Activated CD8-positive, alpha-beta T cell treated with anti-CD3 and anti-CD28 coated beads for 36 hours (primary cell): ENCODE measurements around the gene DHX57. TPM values are rescaled to one million over a fixed set of nuclear protein-coding genes. Genes with fewer than 3 reads are reported as not detected.
A peak's percentile ranks its signal among the peaks of the same experiment; 100 is the strongest.
"Not testable (repeated sequence)": the region's sequence is repeated elsewhere in the genome, so short reads cannot be mapped to it uniquely, and the experiment has no call there.

Experiments
- ATAC-seq: fragments of 200-7000 bp; cut with Tn5 transposase; one replicate; pipeline ENCODE4 v1.10.0; 2021; ENCODE audit warnings: mild to moderate bottlenecking, moderate library complexity
- CTCF ChIA-PET: fragments of 350-600 bp; sonication (Branson Sonifier 250); formaldehyde crosslinking; loops from one replicate; lab custom pipeline; 2021; ENCODE audit warnings: antibody characterized with exemption; lab: Charles Lee
- POLR2A ChIA-PET: fragments of 350-600 bp; sonication (Branson Sonifier 250); formaldehyde crosslinking; loops from one replicate; lab custom pipeline; 2021; ENCODE audit warnings: antibody characterized with exemption; lab: Charles Lee
- DNase-seq: peaks from one replicate; pipeline ENCODE4 v3.0.0-alpha.2; 2020
- H3K27ac Mint-ChIP-seq: one replicate; pipeline ENCODE4 v1.8.0; 2021; ENCODE audit warnings: mild to moderate bottlenecking, mixed read lengths
- H3K27me3 Mint-ChIP-seq: one replicate; pipeline ENCODE4 v1.8.0; 2021; ENCODE audit warnings: mixed read lengths
- H3K36me3 Mint-ChIP-seq: one replicate; pipeline ENCODE4 v1.8.0; 2021; ENCODE audit warnings: low read depth, mixed read lengths
- H3K4me1 Mint-ChIP-seq: one replicate; pipeline ENCODE4 v1.8.0; 2021; ENCODE audit warnings: low read depth, mixed read lengths
- H3K4me3 Mint-ChIP-seq: one replicate; pipeline ENCODE4 v1.8.0; 2021; ENCODE audit warnings: mild to moderate bottlenecking, moderate library complexity, mixed read lengths
- H3K9me3 Mint-ChIP-seq: one replicate; pipeline ENCODE4 v1.8.0; 2021; ENCODE audit warnings: mixed read lengths
- CTCF ChIP-seq: fragments of 200-600 bp; IDR thresholded peaks from one replicate; pipeline ENCODE4 v1.8.0; 2022; ENCODE audit warnings: antibody characterized with exemption, mild to moderate bottlenecking
- intact Hi-C: fragments of 100-400 bp; cut with micrococcal nuclease; formaldehyde crosslinking; loops from one replicate; pipeline ENCODE4 v1.10.0; 2022
- total RNA-seq, 2 experiments: library from RNA; stranded (reverse); gene quantifications; one replicate each; pipeline ENCODE4 v1.2.3, GENCODE V29; 2021

DHX57 gene
- total RNA-seq, 2 experiments from 2014 or later: 12.9 to 15.2 TPM

GRCh38 chr2:38808677-38809076 lies 67.1 kb downstream of the DHX57 start:
- Mint-ChIP-seq H3K27me3 (no peaks in the 10 kb centered on the region), H3K27ac (no peak overlapping the region), H3K4me3 (no peak overlapping the region), H3K36me3 (peaks cover 13% of the 10 kb centered on the region), H3K4me1 (peaks cover 2% of the 10 kb centered on the region), H3K9me3 (no peaks in the 10 kb centered on the region)
- CTCF ChIA-PET: no interaction called here
- no peak for DNase-seq
- no peak for ATAC-seq
- TF ChIP-seq CTCF: no peak
- intact Hi-C loops: no loop called here
- POLR2A ChIA-PET: no interaction called here

DNA sequence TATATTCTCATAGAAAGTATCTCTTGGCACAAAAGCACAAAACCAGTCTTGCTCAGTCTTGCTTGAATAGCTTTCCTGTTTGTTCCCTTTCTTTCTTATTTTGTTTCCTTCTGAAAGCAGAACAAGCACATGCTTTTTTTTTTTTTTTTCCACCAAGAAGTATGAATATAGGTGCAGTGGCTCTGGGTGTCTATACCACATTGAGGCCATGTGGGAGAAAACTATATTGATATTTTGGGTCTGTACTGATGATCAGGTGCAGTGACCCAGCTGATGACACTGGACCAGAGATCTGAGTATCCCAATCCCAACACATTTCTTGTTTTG lies 69.0 kb downstream of the DHX57 start:
- POLR2A ChIA-PET: no interaction called here

GRCh38 chr2:38806015-38806732 lies 69.6 kb downstream of the DHX57 start:
- H3K4me1 Mint-ChIP-seq: peaks cover 2% of the 10 kb centered on the region
- ChIA-PET CTCF (no interaction called here), POLR2A (no interaction called here)
- H3K27me3 Mint-ChIP-seq: no peaks in the 10 kb centered on the region
- H3K36me3 Mint-ChIP-seq: peaks cover 9% of the 10 kb centered on the region
- H3K4me3 Mint-ChIP-seq: no peak overlapping the region
- TF ChIP-seq CTCF: no peak
- H3K27ac Mint-ChIP-seq: no peak overlapping the region
- peak; percentile 34 for DNase-seq
- peak; percentile 82 for ATAC-seq
- H3K9me3 Mint-ChIP-seq: no peaks in the 10 kb centered on the region
- intact Hi-C loops: no loop called here

More for the DNA sequence above, 69.0 kb downstream of the DHX57 start:
- Mint-ChIP-seq H3K36me3 (peaks cover 13% of the 10 kb centered on the region), H3K4me3 (no peak overlapping the region), H3K9me3 (no peaks in the 10 kb centered on the region), H3K27me3 (no peaks in the 10 kb centered on the region), H3K27ac (no peak overlapping the region), H3K4me1 (peaks cover 2% of the 10 kb centered on the region)
- TF ChIP-seq CTCF: no peak
- intact Hi-C loops: no loop called here
- DNase-seq (no peak), ATAC-seq (no peak)
- CTCF ChIA-PET: no interaction called here

- DNase-seq (no peak), ATAC-seq (no peak)
- TF ChIP-seq CTCF: no peak
- POLR2A ChIA-PET: no interaction called here
- Mint-ChIP-seq H3K4me3 (no peak overlapping the region), H3K27ac (no peak overlapping the region), H3K27me3 (no peaks in the 10 kb centered on the region), H3K9me3 (no peaks in the 10 kb centered on the region), H3K36me3 (peaks cover 5% of the 10 kb centered on the region), H3K4me1 (no peaks in the 10 kb centered on the region)
- CTCF ChIA-PET: interaction anchor here (1.1 kb wide), 1 partner anchor 24 kb away, joined by 3 read pairs; no protein-coding TSS in a partner anchor
- intact Hi-C loops: no loop called here
Observed at GRCh38 chr2:38797953-38798352, 77.8 kb downstream of the DHX57 start.

DNA sequence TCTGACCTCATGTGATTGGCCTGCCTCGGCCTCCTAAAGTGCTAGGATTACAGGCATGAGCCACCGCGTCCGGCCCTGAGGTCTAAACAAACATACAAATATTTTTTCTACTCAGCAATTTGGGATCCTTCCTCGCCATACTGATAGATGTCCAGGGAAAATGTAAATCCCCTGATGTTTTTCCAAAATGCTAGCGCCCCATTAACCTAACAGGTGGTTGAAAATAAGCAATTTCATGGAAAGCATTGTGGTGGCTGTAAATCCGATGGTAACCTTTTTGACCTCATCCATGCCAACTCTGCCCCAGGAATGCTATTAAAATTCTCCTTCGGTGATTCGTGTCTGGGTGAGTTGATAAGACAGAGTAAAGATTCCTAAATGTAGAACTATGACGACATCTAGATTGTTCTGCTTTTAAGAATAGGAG lies 78.5 kb downstream of the DHX57 start:
- TF ChIP-seq CTCF: no peak
- CTCF ChIA-PET: interaction anchor here (1.1 kb wide), 1 partner anchor 24 kb away, joined by 3 read pairs; no protein-coding TSS in a partner anchor
- POLR2A ChIA-PET: no interaction called here
- peaks cover 5% of the 10 kb centered on the region for H3K36me3 Mint-ChIP-seq
- DNase-seq: no peak
- ATAC-seq: no peak
- H3K27ac Mint-ChIP-seq: no peak overlapping the region
- H3K27me3 Mint-ChIP-seq: no peaks in the 10 kb centered on the region
- H3K4me3 Mint-ChIP-seq: no peak overlapping the region
- no peaks in the 10 kb centered on the region for H3K9me3 Mint-ChIP-seq
- H3K4me1 Mint-ChIP-seq: no peaks in the 10 kb centered on the region
- intact Hi-C loops: no loop called here

DNA sequence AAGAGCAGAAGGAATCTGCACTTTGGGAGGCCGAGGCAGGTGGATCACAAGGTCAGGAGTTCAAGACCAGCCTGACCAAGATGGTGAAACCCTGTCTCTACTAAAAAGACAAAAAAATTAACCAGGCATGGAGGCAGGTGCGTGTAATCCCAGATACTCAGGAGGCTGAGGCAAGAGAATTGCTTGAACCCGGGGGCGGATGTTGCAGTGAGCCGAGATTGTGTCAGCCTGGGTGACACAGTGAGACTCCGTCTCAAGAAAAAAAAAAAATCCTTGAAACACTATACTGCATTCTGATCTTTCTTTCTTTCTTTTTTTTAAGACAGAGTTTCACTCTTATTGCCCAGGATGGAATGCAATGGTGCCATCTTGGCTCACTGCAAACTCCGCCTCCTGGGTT lies 80.7 kb downstream of the DHX57 start:
- H3K4me1 Mint-ChIP-seq, H3K9me3 Mint-ChIP-seq, ATAC-seq, DNase-seq, H3K27ac Mint-ChIP-seq, H3K36me3 Mint-ChIP-seq, intact Hi-C loops, H3K27me3 Mint-ChIP-seq, H3K4me3 Mint-ChIP-seq: not testable (repeated sequence)
- ChIA-PET POLR2A (interaction anchor here (0.6 kb wide), 1 partner anchor 17 kb away, joined by 3 read pairs; the partner anchor contains the start of gene GEMIN6), CTCF (interaction anchor here (1.3 kb wide), 1 partner anchor 213 kb away, joined by 3 read pairs; no protein-coding TSS in a partner anchor)
